Measurements from ENCODE around the gene F3. TPM values are rescaled to one million over a fixed set of nuclear protein-coding genes. Genes with fewer than 3 reads are reported as not detected.

The F3 gene
- total RNA-seq, 1 experiment from 2014 or later = 58.5 TPM

GRCh38 chr1:94549706-94550105 is 8.1 kb upstream of the F3 start:
- no TSS peak for BruUV-seq (replicated peaks)
- no peak overlapping the region for H3K27ac ChIP-seq (ENCODE audit: low read depth, low read length)
- H3K79me2 ChIP-seq (ENCODE audit: insufficient read depth, low read length) = no peaks in the 10 kb centered on the region
- no peak for DNase-seq (ENCODE audit: low read depth, low spot score)
- H3K9me2 ChIP-seq (ENCODE audit: insufficient read depth) = no peaks in the 10 kb centered on the region
- no peak overlapping the region for H3K9ac ChIP-seq (ENCODE audit: low read length)
- H3K4me1 ChIP-seq (ENCODE audit: control insufficient read depth in 1 of 2, insufficient read depth in 2 of 2, low read length in 2 of 2) = peaks cover 3 to 41% of the 10 kb centered on the region in 2 experiments; a peak in 3 of 4 replicates
- H2AFZ ChIP-seq (ENCODE audit: low read depth, low read length, poor library complexity, severe bottlenecking) = no peak overlapping the region
- H3K9me3 ChIP-seq (ENCODE audit: control insufficient read depth in 1 of 2, insufficient read depth in 1 of 2, low read depth in 1 of 2, low read length in 2 of 2) = no peaks in the 10 kb centered on the region
- intact Hi-C loops (cut with micrococcal nuclease) = no loop called here
- H4K20me1 ChIP-seq (ENCODE audit: insufficient read depth) = no peaks in the 10 kb centered on the region
- ChIA-PET CTCF (no interaction called here), POLR2A (no interaction called here), RAD21 (ENCODE audit: low non-redundant PET in 1 of 2, low total read pairs in 2 of 2, uncharacterized antibody in 2 of 2, unreplicated experiment in 2 of 2) (no interaction called here)
- TF ChIP-seq EZH2 (IDR thresholded peaks at IDR 0.05) = no peak
- TF ChIP-seq SIN3A (IDR thresholded peaks at IDR 0.05; ENCODE audit: low read depth) = no peak
- TF ChIP-seq SRF (IDR thresholded peaks at IDR 0.05; ENCODE audit: low read depth) = no peak
- TF ChIP-seq SP1 (IDR thresholded peaks at IDR 0.05; ENCODE audit: low read depth) = no peak
- TF ChIP-seq JUND (IDR thresholded peaks at IDR 0.05) = no peak
- TF ChIP-seq REST (IDR thresholded peaks at IDR 0.05; ENCODE audit: low read depth) = no peak
- no peak for TF ChIP-seq ELF1 (IDR thresholded peaks at IDR 0.05; ENCODE audit: borderline replicate concordance, low read depth)
- H3K4me3 ChIP-seq (replicated peaks in 1 of 2; ENCODE audit: low read depth in 1 of 2, low read length in 2 of 2) = no peak overlapping the region
- no peak overlapping the region for H3K4me2 ChIP-seq (ENCODE audit: low read length)
- H3K36me3 ChIP-seq (ENCODE audit: control insufficient read depth in 1 of 2, insufficient read depth in 2 of 2, low read length in 2 of 2) = no peaks in the 10 kb centered on the region
- no peaks in the 10 kb centered on the region for H3K27me3 ChIP-seq (ENCODE audit: insufficient read depth, low read length)
- ATAC-seq = no peak

All from HCT116 (cell line).